Caco-2 (cell line): ENCODE results near the gene LRRC49. TPM values are rescaled to one million over a fixed set of nuclear protein-coding genes. Genes with fewer than 3 reads are reported as not detected.
"Not testable (repeated sequence)": the region's sequence is repeated elsewhere in the genome, so short reads cannot be mapped to it uniquely, and the experiment has no call there.

Source experiments
- BruUV-seq: library from RNA; stranded (reverse); fragments of 400-500 nt; replicated peaks from 2 replicates; lab custom pipeline; 2021; lab: Mats Ljungman, UMichigan
- CTCF ChIA-PET: fragments of 300-600 bp; sonication (Branson Sonifier 250); formaldehyde crosslinking; loops from one replicate; lab custom pipeline; 2022; ENCODE audit warnings: antibody characterized with exemption; lab: Charles Lee
- POLR2A ChIA-PET: fragments of 300-600 bp; sonication (Branson Sonifier 250); formaldehyde crosslinking; loops from one replicate; lab custom pipeline; 2022; ENCODE audit warnings: antibody characterized with exemption; lab: Charles Lee
- DNase-seq, 2 experiments: peaks; one replicate each; pipeline versions ENCODE4 v3.0.0 to v3.0.0-alpha.2; 2020 to 2022
- H3K27me3 ChIP-seq: replicated peaks from 2 replicates; pipeline ENCODE4 v1.6.0; 2011; ENCODE audit warnings: low read length; ENCODE audit not compliant: control insufficient read depth, insufficient read depth
- H3K36me3 ChIP-seq: 2 replicates; pipeline ENCODE4 v1.5.1; 2011; ENCODE audit warnings: low read length; ENCODE audit not compliant: control insufficient read depth, insufficient read depth
- H3K4me1 ChIP-seq: fragments of 250-450 bp; sonication (Bioruptor Pico); 2 replicates; pipeline ENCODE4 v1.5.1; 2020; ENCODE audit warnings: mild to moderate bottlenecking
- H3K4me3 ChIP-seq: 2 replicates; pipeline ENCODE4 v1.5.1; 2011; ENCODE audit warnings: low read depth, mild to moderate bottlenecking, control low read depth, low read length
- H3K9me3 ChIP-seq: fragments of 250-450 bp; sonication (Bioruptor Pico); 2 replicates; pipeline ENCODE4 v1.5.1; 2020; ENCODE audit warnings: mild to moderate bottlenecking, moderate library complexity
- H3K27ac Mint-ChIP-seq: one replicate; pipeline ENCODE4 v1.8.0; 2022; ENCODE audit warnings: mixed read lengths; ENCODE audit not compliant: unreplicated experiment
- H3K27me3 Mint-ChIP-seq: one replicate; pipeline ENCODE4 v1.8.0; 2022; ENCODE audit warnings: mixed read lengths; ENCODE audit not compliant: insufficient read depth, unreplicated experiment
- H3K36me3 Mint-ChIP-seq: one replicate; pipeline ENCODE4 v1.8.0; 2022; ENCODE audit warnings: mild to moderate bottlenecking, mixed read lengths; ENCODE audit not compliant: insufficient read depth, unreplicated experiment
- H3K4me1 Mint-ChIP-seq: one replicate; pipeline ENCODE4 v1.8.0; 2022; ENCODE audit warnings: low read depth, mixed read lengths; ENCODE audit not compliant: unreplicated experiment
- H3K4me3 Mint-ChIP-seq: one replicate; pipeline ENCODE4 v1.8.0; 2022; ENCODE audit warnings: mild to moderate bottlenecking, moderate library complexity, mixed read lengths; ENCODE audit not compliant: unreplicated experiment
- H3K9me3 Mint-ChIP-seq: one replicate; pipeline ENCODE4 v1.8.0; 2022; ENCODE audit warnings: mixed read lengths; ENCODE audit not compliant: unreplicated experiment
- intact Hi-C: fragments of 100-400 bp; cut with micrococcal nuclease; formaldehyde crosslinking; loops from one replicate; pipeline ENCODE4 v1.10.0; 2022; ENCODE audit not compliant: unreplicated experiment
- total RNA-seq: library from RNA; stranded (reverse); gene quantifications from 2 replicates; pipeline ENCODE4 v1.2.3, GENCODE V29; 2022
- TF ChIP-seq, protein P1 (sequence below), 2 experiments: fragments of 200-600 bp in 1 of 2; IDR thresholded peaks; 1 replicate in 1 of 2; 2 replicates in 1 of 2; pipeline versions ENCODE4 v1.5.1 to v1.8.0; 2011 to 2022; ENCODE audit warnings: antibody characterized with exemption in 1 of 2, control low read depth in 1 of 2, inconsistent platforms in 1 of 2, low read depth in 1 of 2, low read length in 1 of 2, mild to moderate bottlenecking in 1 of 2, moderate library complexity in 1 of 2; ENCODE audit not compliant: insufficient read depth in 1 of 2, severe bottlenecking in 1 of 2, unreplicated experiment in 1 of 2

Gene LRRC49
- total RNA-seq, 1 experiment from 2014 or later: 0.82 TPM

DNA sequence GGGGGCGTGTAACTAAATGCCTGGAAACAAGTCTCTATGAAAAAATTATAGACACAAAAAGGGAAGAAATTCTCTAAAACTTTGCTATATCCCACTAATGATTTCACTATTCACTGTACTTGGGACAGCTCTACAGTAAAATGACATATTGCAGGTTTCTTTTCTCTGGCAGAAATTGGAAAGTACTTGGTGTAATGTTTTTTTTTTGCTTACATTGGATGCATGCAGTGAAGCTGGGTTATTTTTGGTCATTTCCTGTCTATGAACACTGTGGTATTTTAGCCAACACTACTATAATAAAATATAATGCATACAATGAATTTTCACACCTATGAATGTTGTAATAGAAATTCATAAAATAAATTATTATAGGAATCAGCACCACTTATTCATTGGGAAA lies 109.7 kb downstream of the LRRC49 start:
- no TSS peak for BruUV-seq
- Mint-ChIP-seq H3K4me3 (no peak overlapping the region), H3K9me3 (peaks cover 20% of the 10 kb centered on the region), H3K4me1 (no peaks in the 10 kb centered on the region), H3K27me3 (peaks cover 4% of the 10 kb centered on the region), H3K36me3 (no peaks in the 10 kb centered on the region), H3K27ac (no peak overlapping the region)
- POLR2A ChIA-PET: no interaction called here
- Histone ChIP-seq H3K9me3 (no peaks in the 10 kb centered on the region), H3K4me1 (no peaks in the 10 kb centered on the region), H3K36me3 (no peaks in the 10 kb centered on the region), H3K27me3 (no peaks in the 10 kb centered on the region), H3K4me3 (no peak overlapping the region)
- intact Hi-C loops: no loop called here
- TF ChIP-seq, protein P1, sequence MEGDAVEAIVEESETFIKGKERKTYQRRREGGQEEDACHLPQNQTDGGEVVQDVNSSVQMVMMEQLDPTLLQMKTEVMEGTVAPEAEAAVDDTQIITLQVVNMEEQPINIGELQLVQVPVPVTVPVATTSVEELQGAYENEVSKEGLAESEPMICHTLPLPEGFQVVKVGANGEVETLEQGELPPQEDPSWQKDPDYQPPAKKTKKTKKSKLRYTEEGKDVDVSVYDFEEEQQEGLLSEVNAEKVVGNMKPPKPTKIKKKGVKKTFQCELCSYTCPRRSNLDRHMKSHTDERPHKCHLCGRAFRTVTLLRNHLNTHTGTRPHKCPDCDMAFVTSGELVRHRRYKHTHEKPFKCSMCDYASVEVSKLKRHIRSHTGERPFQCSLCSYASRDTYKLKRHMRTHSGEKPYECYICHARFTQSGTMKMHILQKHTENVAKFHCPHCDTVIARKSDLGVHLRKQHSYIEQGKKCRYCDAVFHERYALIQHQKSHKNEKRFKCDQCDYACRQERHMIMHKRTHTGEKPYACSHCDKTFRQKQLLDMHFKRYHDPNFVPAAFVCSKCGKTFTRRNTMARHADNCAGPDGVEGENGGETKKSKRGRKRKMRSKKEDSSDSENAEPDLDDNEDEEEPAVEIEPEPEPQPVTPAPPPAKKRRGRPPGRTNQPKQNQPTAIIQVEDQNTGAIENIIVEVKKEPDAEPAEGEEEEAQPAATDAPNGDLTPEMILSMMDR (IDR thresholded peaks at IDR 0.05; ENCODE audit: insufficient read depth in 1 of 2, low read depth in 1 of 2, low read length in 1 of 2, severe bottlenecking in 1 of 2, unreplicated experiment in 1 of 2): no peak
- CTCF ChIA-PET: no interaction called here
- DNase-seq: no peak

DNA sequence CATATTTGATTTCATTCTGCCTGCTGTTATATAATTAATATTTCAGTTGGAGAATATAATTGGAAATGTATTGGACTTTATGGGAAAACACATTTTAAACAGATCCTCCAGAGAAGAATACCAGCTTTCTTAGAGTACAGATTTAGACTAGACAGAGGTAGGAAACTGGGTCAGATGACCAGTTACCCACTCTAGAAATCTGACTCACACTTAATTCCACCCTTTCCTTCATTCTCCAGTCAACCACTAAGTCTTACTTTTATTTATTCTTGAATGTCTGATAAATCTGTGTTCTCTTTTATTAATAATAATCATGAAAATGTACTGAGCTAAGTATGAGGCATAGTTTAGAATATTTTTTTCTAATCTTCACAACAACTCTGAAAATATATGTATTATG lies 110.7 kb downstream of the LRRC49 start:
- no peaks in the 10 kb centered on the region for H3K27me3 ChIP-seq
- no peaks in the 10 kb centered on the region for H3K9me3 ChIP-seq
- H3K4me1 Mint-ChIP-seq: no peaks in the 10 kb centered on the region
- H3K4me1 ChIP-seq: no peaks in the 10 kb centered on the region
- H3K36me3 Mint-ChIP-seq: no peaks in the 10 kb centered on the region
- no TSS peak for BruUV-seq
- no peak overlapping the region for H3K27ac Mint-ChIP-seq
- H3K9me3 Mint-ChIP-seq: peaks cover 11% of the 10 kb centered on the region
- CTCF ChIA-PET: no interaction called here
- H3K27me3 Mint-ChIP-seq: peaks cover 4% of the 10 kb centered on the region
- DNase-seq: no peak
- H3K4me3 Mint-ChIP-seq: no peak overlapping the region
- TF ChIP-seq, protein P1 (IDR thresholded peaks at IDR 0.05; ENCODE audit: insufficient read depth in 1 of 2, low read depth in 1 of 2, low read length in 1 of 2, severe bottlenecking in 1 of 2, unreplicated experiment in 1 of 2): no peak
- POLR2A ChIA-PET: no interaction called here
- H3K4me3 ChIP-seq: no peak overlapping the region
- intact Hi-C loops: no loop called here
- no peaks in the 10 kb centered on the region for H3K36me3 ChIP-seq

- H3K27ac Mint-ChIP-seq, H3K27me3 Mint-ChIP-seq, H3K36me3 Mint-ChIP-seq, CTCF ChIA-PET, H3K27me3 ChIP-seq, H3K4me1 Mint-ChIP-seq, H3K36me3 ChIP-seq, H3K4me3 Mint-ChIP-seq, intact Hi-C loops, H3K9me3 ChIP-seq, POLR2A ChIA-PET, DNase-seq, H3K9me3 Mint-ChIP-seq, BruUV-seq, H3K4me1 ChIP-seq, H3K4me3 ChIP-seq: not testable (repeated sequence)
Measured at GRCh38 chr15:71004506-71004905, 111.9 kb downstream of the LRRC49 start.

DNA sequence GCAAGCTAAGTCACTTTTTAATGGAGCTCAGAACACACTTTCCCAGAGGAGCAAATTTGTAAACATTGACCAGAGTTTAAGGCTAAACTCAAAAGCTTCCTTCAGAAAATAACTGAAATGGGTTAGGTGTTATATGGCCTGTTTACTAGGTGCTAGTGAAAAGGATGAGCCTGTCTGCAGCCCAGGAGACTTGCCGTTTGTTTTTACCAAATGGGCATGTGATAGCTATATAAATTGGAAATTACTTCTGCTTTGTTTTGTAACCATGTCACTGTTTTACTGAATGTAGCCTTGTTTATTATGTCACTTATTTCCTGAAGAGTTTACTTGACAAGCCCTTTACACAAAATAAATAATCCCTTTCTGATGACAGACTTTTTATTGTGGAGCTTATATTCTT lies 113.3 kb downstream of the LRRC49 start:
- ChIA-PET POLR2A (no interaction called here), CTCF (no interaction called here)
- BruUV-seq: no TSS peak
- Mint-ChIP-seq H3K4me1 (no peaks in the 10 kb centered on the region), H3K27me3 (peaks cover 4% of the 10 kb centered on the region), H3K9me3 (no peaks in the 10 kb centered on the region), H3K4me3 (no peak overlapping the region), H3K36me3 (no peaks in the 10 kb centered on the region), H3K27ac (no peak overlapping the region)
- Histone ChIP-seq H3K4me3 (no peak overlapping the region), H3K9me3 (no peaks in the 10 kb centered on the region), H3K27me3 (no peaks in the 10 kb centered on the region), H3K36me3 (no peaks in the 10 kb centered on the region), H3K4me1 (no peaks in the 10 kb centered on the region)
- no peak for DNase-seq
- TF ChIP-seq, protein P1 (IDR thresholded peaks at IDR 0.05; ENCODE audit: insufficient read depth in 1 of 2, low read depth in 1 of 2, low read length in 1 of 2, severe bottlenecking in 1 of 2, unreplicated experiment in 1 of 2): no peak
- intact Hi-C loops: no loop called here
